GM18867 (cell line): ENCODE results near the gene KRT9.
"Not testable (repeated sequence)": the region's sequence is repeated elsewhere in the genome, so short reads cannot be mapped to it uniquely, and the experiment has no call there.

ENCODE experiments used
- ATAC-seq: cut with Tn5 transposase; IDR thresholded peaks from one replicate; pipeline ENCODE4 v1.9.1; 2021; ENCODE audit warnings: mild to moderate bottlenecking, moderate library complexity; ENCODE audit not compliant: unreplicated experiment

The KRT9 gene

GRCh38 chr17:41602524-41602923 lies 30.7 kb upstream of the KRT9 start:
- ATAC-seq, result no peak

- ATAC-seq, result no peak
Measured at GRCh38 chr17:41600318-41600717, 28.5 kb upstream of the KRT9 start.

- no peak for ATAC-seq
Measured at GRCh38 chr17:41599680-41600079, 27.8 kb upstream of the KRT9 start.

- ATAC-seq, result no peak
Measured at GRCh38 chr17:41595585-41595984, 23.7 kb upstream of the KRT9 start.

- ATAC-seq, result no peak
Measured at GRCh38 chr17:41594363-41594915, 22.6 kb upstream of the KRT9 start.

- ATAC-seq, result no peak
Measured at GRCh38 chr17:41593306-41593981, 21.6 kb upstream of the KRT9 start.

- ATAC-seq, result no peak
Measured at GRCh38 chr17:41592601-41593305, 20.9 kb upstream of the KRT9 start.

- ATAC-seq, result no peak
Measured at GRCh38 chr17:41589301-41589700, 17.4 kb upstream of the KRT9 start.

- ATAC-seq, result no peak
Measured at GRCh38 chr17:41588126-41588810, 16.4 kb upstream of the KRT9 start.

- ATAC-seq, result no peak
Measured at GRCh38 chr17:41586863-41587495, 15.1 kb upstream of the KRT9 start, which contains the start of gene KRT14. Gene KRT14 (minus strand): TSS chr17:41586895. CDS start chr17:41586834, 61 bp downstream.

- no peak for ATAC-seq
Measured at GRCh38 chr17:41585301-41586056, 13.6 kb upstream of the KRT9 start.

GRCh38 chr17:41584331-41584927 lies 12.6 kb upstream of the KRT9 start:
- ATAC-seq, result not testable (repeated sequence)

GRCh38 chr17:41583137-41584127 lies 11.6 kb upstream of the KRT9 start:
- ATAC-seq, result no peak

GRCh38 chr17:41582061-41582968 lies 10.5 kb upstream of the KRT9 start:
- ATAC-seq, result not testable (repeated sequence)

GRCh38 chr17:41581366-41582060 lies 9.7 kb upstream of the KRT9 start:
- no peak for ATAC-seq

- ATAC-seq, result no peak
Measured at GRCh38 chr17:41580687-41581365, 9.0 kb upstream of the KRT9 start.

GRCh38 chr17:41580244-41580575 lies 8.4 kb upstream of the KRT9 start:
- no peak for ATAC-seq
